Ovary (tissue), 9 donors: ENCODE measurements around the gene PLA2G2E. TPM values are rescaled to one million over a fixed set of nuclear protein-coding genes. Genes with fewer than 3 reads are reported as not detected.
A peak's percentile ranks its signal among the peaks of the same experiment; 100 is the strongest.
"Not testable (repeated sequence)": the region's sequence is repeated elsewhere in the genome, so short reads cannot be mapped to it uniquely, and the experiment has no call there.

Experiments used
- DNase-seq, 5 donors: peaks; one replicate each; pipeline ENCODE4 v3.0.0-alpha.2; 2019 to 2020
- H3K27ac ChIP-seq, 2 donors: fragments of 200-600 bp; one replicate each; pipeline versions ENCODE4 v1.5.1 to v1.8.0; 2019 to 2022
- H3K27me3 ChIP-seq: fragments of 200-600 bp; one replicate; pipeline ENCODE4 v1.8.0; 2022
- H3K36me3 ChIP-seq: fragments of 200-600 bp; sonication (generic); one replicate; pipeline ENCODE4 v1.5.1; 2019
- H3K4me1 ChIP-seq: one replicate; pipeline ENCODE4 v1.8.1; 2013; ENCODE audit warnings: mild to moderate bottlenecking, moderate library complexity; ENCODE audit not compliant: insufficient read depth
- H3K4me3 ChIP-seq: fragments of 200-600 bp; sonication (generic); one replicate; pipeline ENCODE4 v1.5.1; 2017
- H3K9me3 ChIP-seq, 2 donors: fragments of 200-600 bp in 1 of 2; sonication (generic) in 1 of 2; one replicate each; pipeline versions ENCODE4 v1.5.1 to v1.8.1; 2013 to 2019; ENCODE audit warnings: mild to moderate bottlenecking in 1 of 2, moderate library complexity in 1 of 2
- EP300 ChIP-seq: sonication (generic); formaldehyde crosslinking; IDR thresholded peaks from one replicate; pipeline ENCODE4 v1.6.1; 2017; ENCODE audit warnings: antibody characterized with exemption
- POLR2A ChIP-seq: fragments of 450-650 bp; IDR thresholded peaks from one replicate; pipeline ENCODE4 v1.6.1; 2017; ENCODE audit warnings: antibody characterized with exemption, mild to moderate bottlenecking, moderate library complexity
- WGBS, 3 donors: extraction: QIAGEN DNeasy Blood & Tissue Kit in 1 of 3; methylation state at CpG; one replicate each; pipeline versions ENCODE4 v1.1.5 to v1.1.7; 2013 to 2017; 5-methylcytosine and 5-hydroxymethylcytosine counted together
- intact Hi-C, 4 donors: fragments of 100-400 bp; cut with DNase I; formaldehyde crosslinking; loops; one replicate each; pipeline versions ENCODE4 v1.11.0 to v1.15.1; 2022 to 2023
- polyA plus RNA-seq, 2 donors: library from polyadenylated mRNA; stranded (reverse); fragments of 200-250 nt in 1 of 2; fragments of 350-450 nt in 1 of 2; fragmentation: Illumina TruSeq in 1 of 2; extraction: RNeasy Lipid Tissue Mini Kit (QIAGEN cat#74804) in 1 of 2; gene quantifications; one replicate each; pipeline ENCODE4 v1.2.3, GENCODE V29; 2013 to 2014
- total RNA-seq, 7 donors: library from RNA; depleted of rRNA in 2 of 7; stranded (reverse); fragments of >200 nt in 2 of 7; fragmentation: NEBNext Ultra II Directional in 3 of 7; extraction: Animal tissue kit (Norgen Biotek cat#: 25700) in 3 of 7; gene quantifications; one replicate each; pipeline versions ENCODE4 v1.1.0 to v1.2.4, GENCODE V29; 2016 to 2023
- TF ChIP-seq, protein P1 (sequence below), 3 donors: fragments of 450-650 bp in 2 of 3; fragments of 200-600 bp in 1 of 3; IDR thresholded peaks; one replicate each; pipeline versions ENCODE4 v1.5.1 to v1.8.0; 2016 to 2022; ENCODE audit warnings: antibody characterized with exemption in 3 of 3, mild to moderate bottlenecking in 1 of 3
- donor health status: DM: no; HTN: no; CAD: no; lungs with moderate emphysema.
- donor health status: DM: no; HTN: no; CAD: no.
- donor health status: Bipolar disorder and iron deficiency.
- donor health status: DM: yes; HTN: yes; CAD: no.
- donor health status: DM: no; HTN: no; CAD: no.
- donor health status: DM: yes; HTN: yes; CAD: no.

PLA2G2E gene
- total and polyA plus RNA-seq, 9 donors, result not detected

DNA sequence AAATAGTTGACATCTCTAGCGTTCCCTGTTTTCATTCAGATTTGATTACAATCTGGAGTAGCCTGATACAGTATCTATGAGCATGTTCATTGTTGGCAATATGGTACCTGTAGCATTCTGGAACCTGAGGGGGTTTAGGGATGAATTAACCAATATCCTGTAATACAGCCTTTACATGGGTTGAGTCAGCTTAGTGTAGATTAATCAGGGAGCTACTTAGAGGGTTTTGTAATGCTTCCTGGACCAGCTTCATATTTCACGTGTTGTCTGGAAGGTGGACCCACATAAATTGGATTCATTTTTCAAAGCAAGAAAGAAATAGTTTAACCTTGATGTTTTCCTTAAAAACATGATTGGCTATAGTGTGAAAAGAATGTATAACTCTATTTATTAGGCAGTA is 37.6 kb downstream of the PLA2G2E start:
- no peaks in the 10 kb centered on the region for H3K9me3 ChIP-seq
- 82 to 92% (median 86%) methylated on average over 2 of the region's 2 CpGs for WGBS, 3 donors
- intact Hi-C loops, result no loop called here
- H3K27me3 ChIP-seq, result no peaks in the 10 kb centered on the region
- no peak overlapping the region for H3K27ac ChIP-seq
- no peaks in the 10 kb centered on the region for H3K36me3 ChIP-seq
- peaks cover 11% of the 10 kb centered on the region for H3K4me1 ChIP-seq
- TF ChIP-seq, protein P1, sequence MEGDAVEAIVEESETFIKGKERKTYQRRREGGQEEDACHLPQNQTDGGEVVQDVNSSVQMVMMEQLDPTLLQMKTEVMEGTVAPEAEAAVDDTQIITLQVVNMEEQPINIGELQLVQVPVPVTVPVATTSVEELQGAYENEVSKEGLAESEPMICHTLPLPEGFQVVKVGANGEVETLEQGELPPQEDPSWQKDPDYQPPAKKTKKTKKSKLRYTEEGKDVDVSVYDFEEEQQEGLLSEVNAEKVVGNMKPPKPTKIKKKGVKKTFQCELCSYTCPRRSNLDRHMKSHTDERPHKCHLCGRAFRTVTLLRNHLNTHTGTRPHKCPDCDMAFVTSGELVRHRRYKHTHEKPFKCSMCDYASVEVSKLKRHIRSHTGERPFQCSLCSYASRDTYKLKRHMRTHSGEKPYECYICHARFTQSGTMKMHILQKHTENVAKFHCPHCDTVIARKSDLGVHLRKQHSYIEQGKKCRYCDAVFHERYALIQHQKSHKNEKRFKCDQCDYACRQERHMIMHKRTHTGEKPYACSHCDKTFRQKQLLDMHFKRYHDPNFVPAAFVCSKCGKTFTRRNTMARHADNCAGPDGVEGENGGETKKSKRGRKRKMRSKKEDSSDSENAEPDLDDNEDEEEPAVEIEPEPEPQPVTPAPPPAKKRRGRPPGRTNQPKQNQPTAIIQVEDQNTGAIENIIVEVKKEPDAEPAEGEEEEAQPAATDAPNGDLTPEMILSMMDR (IDR thresholded peaks at IDR 0.05), result no peak
- no peak for TF ChIP-seq POLR2A
- TF ChIP-seq EP300, result no peak
- no peak overlapping the region for H3K4me3 ChIP-seq
- DNase-seq, result no peak

DNA sequence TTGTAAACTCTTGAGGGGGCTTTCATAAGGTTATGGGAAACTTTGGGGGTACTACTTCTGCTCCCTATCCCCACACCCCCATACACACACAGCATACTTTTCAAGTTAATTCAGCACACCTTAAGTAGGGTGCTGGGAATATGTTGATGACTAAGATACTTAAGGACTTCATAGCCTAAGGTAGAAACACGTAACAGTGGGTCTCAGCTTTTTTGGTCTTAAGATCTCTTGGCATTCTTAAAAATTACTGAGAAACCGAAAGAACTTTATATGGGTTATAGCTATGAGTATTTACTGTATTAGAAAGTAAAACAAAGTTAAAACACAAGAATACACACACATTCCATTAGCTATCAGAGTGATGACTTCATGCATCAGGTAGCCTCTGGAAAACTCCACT is 39.1 kb downstream of the PLA2G2E start:
- Histone ChIP-seq H3K4me1 (peaks cover 11% of the 10 kb centered on the region), H3K27ac (no peak overlapping the region), H3K4me3 (no peak overlapping the region), H3K36me3 (no peaks in the 10 kb centered on the region), H3K9me3 (no peaks in the 10 kb centered on the region), H3K27me3 (no peaks in the 10 kb centered on the region)
- intact Hi-C loops, result loop anchor here in 1 of 4 donors (5.0 kb wide), 1 partner anchor 87 kb away; the partner anchor contains the start of gene TMCO4
- TF ChIP-seq, protein P1 (IDR thresholded peaks at IDR 0.05), result no peak
- TF ChIP-seq EP300 (no peak), POLR2A (no peak)
- WGBS, 3 donors, result 85 to 88% (median 85%) methylated on average over 2 of the region's 2 CpGs
- no peak for DNase-seq

DNA sequence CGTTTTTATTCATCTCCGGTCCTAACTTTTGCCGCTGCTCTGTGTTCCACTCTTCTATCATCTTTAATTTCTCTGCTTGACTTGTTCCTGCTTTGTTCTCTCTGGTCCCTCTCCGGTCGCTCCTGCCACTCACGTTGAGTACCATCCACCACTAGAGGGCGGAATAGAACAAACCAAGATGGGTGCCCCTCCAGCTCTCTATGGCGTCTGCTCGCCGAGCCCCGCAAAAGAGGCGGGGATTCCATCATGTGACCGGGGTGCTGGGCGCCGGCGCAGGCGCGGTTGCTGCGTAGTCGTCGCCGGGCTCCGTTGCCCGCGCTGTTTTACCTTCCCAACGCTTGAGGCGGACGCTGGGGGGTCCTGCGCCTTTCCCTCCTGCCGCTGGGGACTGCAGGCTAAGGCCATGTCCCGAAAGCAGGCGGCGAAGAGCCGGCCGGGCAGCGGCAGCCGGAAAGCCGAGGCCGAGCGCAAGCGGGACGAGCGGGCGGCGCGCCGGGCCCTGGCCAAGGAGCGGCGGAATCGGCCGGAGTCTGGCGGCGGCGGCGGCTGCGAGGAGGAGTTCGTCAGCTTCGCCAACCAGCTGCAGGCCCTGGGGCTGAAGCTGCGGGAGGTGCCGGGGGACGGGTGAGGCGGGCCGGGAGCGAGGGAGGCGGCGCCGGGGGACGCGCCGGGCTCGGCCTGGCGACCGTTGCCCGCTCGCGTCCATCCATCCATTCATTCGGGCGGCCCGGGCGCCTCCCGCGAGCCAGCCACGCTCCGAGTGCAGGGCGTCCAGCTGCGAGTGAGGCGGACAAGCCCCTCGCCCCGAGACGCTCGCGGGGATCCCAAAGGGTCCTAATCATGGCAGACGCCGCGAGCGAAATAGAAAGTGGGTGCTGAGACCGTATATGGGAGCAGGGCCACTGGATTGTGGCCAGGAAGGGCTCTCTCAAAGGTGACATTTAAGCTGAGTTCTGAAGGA is 41.0 kb downstream of the PLA2G2E start, which contains the start of gene OTUD3:
TSS of gene OTUD3 (plus strand) at position 285 of the 961 bp plus-strand sequence. CDS start at position 404, 119 bp downstream.
- no peaks in the 10 kb centered on the region for H3K9me3 ChIP-seq
- intact Hi-C loops, result loop anchor here in 1 of 4 donors (5.0 kb wide), 1 partner anchor 85 kb away; the partner anchor contains the start of gene TMCO4
- no peaks in the 10 kb centered on the region for H3K36me3 ChIP-seq
- 0 to 1% (median 1%) methylated on average over 57 to 97 of the region's 97 CpGs for WGBS, 3 donors
- peak; percentile 94 to 95 (median 95) for DNase-seq
- peak within 1 kb of the TSS; percentile 73 for H3K4me3 ChIP-seq
- TF ChIP-seq, protein P1 (IDR thresholded peaks at IDR 0.05), result peak; percentile 88 to 96 (median 95)
- no peak for TF ChIP-seq EP300
- peak; percentile 90 for TF ChIP-seq POLR2A
- no peaks in the 10 kb centered on the region for H3K27me3 ChIP-seq
- peak within 1 kb of the TSS; percentile 66 to 80 for H3K27ac ChIP-seq
- H3K4me1 ChIP-seq, result peaks cover 8% of the 10 kb centered on the region

DNA sequence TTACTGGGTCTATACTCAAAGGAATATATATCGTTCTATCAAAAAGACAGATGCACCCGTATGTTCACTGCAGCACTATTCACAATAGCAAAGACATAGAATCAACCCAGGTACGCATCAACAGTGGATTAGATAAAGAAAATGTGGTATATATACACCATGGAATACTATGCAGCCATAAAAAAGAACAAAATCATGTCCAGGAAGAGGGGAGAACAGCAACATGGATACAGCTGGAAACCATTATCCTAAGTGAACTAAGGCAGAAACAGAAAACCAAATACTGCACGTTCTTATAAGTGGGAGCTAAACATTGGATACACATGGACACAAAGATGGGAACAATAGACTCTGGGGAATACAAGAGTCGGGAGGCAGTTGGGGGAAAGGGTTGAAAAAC is 42.6 kb downstream of the PLA2G2E start:
- H3K36me3 ChIP-seq, H3K27ac ChIP-seq, H3K27me3 ChIP-seq, H3K9me3 ChIP-seq, H3K4me3 ChIP-seq, DNase-seq, H3K4me1 ChIP-seq: not testable (repeated sequence)
- intact Hi-C loops, result loop anchor here in 1 of 4 donors (5.0 kb wide), 1 partner anchor 84 kb away; the partner anchor contains the start of gene TMCO4
- WGBS, 3 donors, result 81 to 84% (median 83%) methylated on average over 5 of the region's 5 CpGs
